K562 (cell line): ENCODE data around the gene FASTK. TPM values are rescaled to one million over a fixed set of nuclear protein-coding genes. Genes with fewer than 3 reads are reported as not detected.

Experiments
- ATAC-seq: fragments of 200-7000 bp; cut with Tn5 transposase; 3 replicates; pipeline ENCODE4 v1.9.1; 2020; ENCODE audit warnings: moderate library complexity
- BruUV-seq: library from RNA; stranded (reverse); fragments of 400-500 nt; replicated peaks from 2 replicates; lab custom pipeline; 2021; lab: Mats Ljungman, UMichigan
- CTCF ChIA-PET: fragments of 300-600 bp; formaldehyde crosslinking; extraction: SDS; loops from one replicate; lab custom pipeline; 2021; ENCODE audit warnings: low intra/inter-chr PET ratio; lab: Yijun Ruan, JAX
- POLR2A ChIA-PET: fragments of 300-600, 350-650 bp; sonication (Branson Sonifier 250); formaldehyde crosslinking; extraction: SDS; loops from one replicate; lab custom pipeline; 2021; ENCODE audit warnings: antibody characterized with exemption, inconsistent platforms; lab: Yijun Ruan, JAX
- DNase-seq, 4 experiments: peaks; one replicate each; pipeline versions ENCODE4 v3.0.0 to v3.0.0-alpha.2; 2011 to 2018; ENCODE audit warnings: low spot score in 3 of 4, mixed read lengths in 3 of 4; ENCODE audit errors: extremely low read depth in 1 of 4
- FAIRE-seq: peaks from 2 replicates; lab custom pipeline; 2011; peaks lifted over from hg19 to GRCh38; lab: Jason Lieb, UNC
- H2AFZ ChIP-seq: 2 replicates; pipeline ENCODE4 v1.6.0; 2011; ENCODE audit warnings: low read depth, low read length, control low read depth, inconsistent platforms
- H3K27ac ChIP-seq: fragments of 200-600 bp; 3 replicates; pipeline ENCODE4 v1.8.0; 2011; ENCODE audit warnings: low read depth, mild to moderate bottlenecking, control low read depth, inconsistent platforms, low read length, moderate library complexity, mixed read lengths; ENCODE audit errors: extremely low read depth
- H3K27me3 ChIP-seq, 2 experiments: fragments of 300-600 bp in 1 of 2; 2 replicates in 1 of 2; 3 replicates in 1 of 2; pipeline versions ENCODE4 v1.6.0 to v1.8.0; 2011; ENCODE audit warnings: inconsistent platforms in 2 of 2, low read length in 2 of 2, mild to moderate bottlenecking in 1 of 2, mixed read lengths in 1 of 2, moderate library complexity in 1 of 2; ENCODE audit not compliant: control insufficient read depth in 2 of 2, insufficient read depth in 2 of 2
- H3K36me3 ChIP-seq: fragments of 300-600 bp; 3 replicates; pipeline ENCODE4 v1.8.0; 2011; ENCODE audit warnings: mild to moderate bottlenecking, low read length, inconsistent platforms; ENCODE audit not compliant: control insufficient read depth, insufficient read depth
- H3K4me1 ChIP-seq, 2 experiments: fragments of 200-600 bp in 1 of 2; replicated peaks in 1 of 2; 2 replicates in 1 of 2; 3 replicates in 1 of 2; pipeline versions ENCODE4 v1.5.1 to v1.8.0; 2011; ENCODE audit warnings: inconsistent platforms in 2 of 2, low read length in 2 of 2, mild to moderate bottlenecking in 1 of 2, mixed read lengths in 1 of 2, moderate library complexity in 1 of 2; ENCODE audit not compliant: control insufficient read depth in 2 of 2, insufficient read depth in 2 of 2
- H3K4me2 ChIP-seq: 2 replicates; pipeline ENCODE4 v1.6.1; 2011; ENCODE audit warnings: low read length, control low read depth, inconsistent platforms, mixed read lengths; ENCODE audit not compliant: insufficient read depth
- H3K4me3 ChIP-seq: fragments of 200-600 bp; sonication (generic), shearing (Covaris generic); 2 replicates; pipeline ENCODE4 v1.5.1; 2016; ENCODE audit warnings: control low read depth, inconsistent platforms
- H3K79me2 ChIP-seq: fragments of 200-600 bp; 3 replicates; pipeline ENCODE4 v1.8.0; 2011; ENCODE audit warnings: low read length, inconsistent platforms; ENCODE audit not compliant: control insufficient read depth, insufficient read depth
- H3K9ac ChIP-seq, 2 experiments: 2 replicates each; pipeline versions ENCODE4 v1.6.0 to v1.6.1; 2011; ENCODE audit warnings: low read depth in 2 of 2, low read length in 2 of 2, control low read depth in 1 of 2, inconsistent platforms in 1 of 2, mild to moderate bottlenecking in 1 of 2, mixed read lengths in 1 of 2; ENCODE audit not compliant: insufficient read depth in 1 of 2
- H3K9me1 ChIP-seq: one replicate; pipeline ENCODE4 v1.6.0; 2011; ENCODE audit warnings: inconsistent platforms, mild to moderate bottlenecking, low read length, moderate library complexity; ENCODE audit not compliant: control insufficient read depth, insufficient read depth
- H3K9me3 ChIP-seq: replicated peaks from 2 replicates; pipeline ENCODE4 v1.5.1; 2011; ENCODE audit warnings: low read depth, low read length, inconsistent platforms; ENCODE audit not compliant: control insufficient read depth, insufficient read depth
- H4K20me1 ChIP-seq: replicated peaks from 2 replicates; pipeline ENCODE4 v1.6.1; 2011; ENCODE audit warnings: low read length, inconsistent platforms, mixed read lengths; ENCODE audit not compliant: control insufficient read depth, insufficient read depth
- KHSRP ChIP-seq: fragments of 450-650 bp; IDR thresholded peaks from 2 replicates; pipeline ENCODE4 v1.6.1; 2017
- SMARCB1 ChIP-seq: IDR thresholded peaks from 2 replicates; pipeline ENCODE4 v1.6.1; 2011; ENCODE audit warnings: improper control_type of control experiment, low read depth; ENCODE audit not compliant: insufficient read length
- ZNF197 ChIP-seq: fragments of 200-800 bp; sonication (Bioruptor generic); IDR thresholded peaks from 2 replicates; pipeline ENCODE4 v1.6.1; 2016; ENCODE audit warnings: low read depth, missing genetic modification characterization, missing compliant biosample characterization
- WGBS: fragments of 100-300 bp; shearing (Covaris generic); methylation state at CpG from one replicate; pipeline ENCODE4 v1.1.6; 2016; ENCODE audit warnings: low coverage, mixed read lengths; ENCODE audit not compliant: insufficient coverage; ENCODE audit errors: missing lambda C conversion rate; 5-methylcytosine and 5-hydroxymethylcytosine counted together
- in situ Hi-C: fragments of 300-500 bp; cut with MboI; formaldehyde crosslinking; loops from 4 replicates; pipeline ENCODE4 v1.15.0; 2018; ENCODE audit warnings: inconsistent platforms, mixed read lengths
- intact Hi-C: fragments of 100-400 bp; cut with micrococcal nuclease; formaldehyde crosslinking; loops from 2 replicates; pipeline ENCODE4 v1.14.2; 2022
- polyA plus RNA-seq, 8 experiments: library from polyadenylated mRNA; depleted of rRNA in 4 of 8; stranded (reverse) in 5 of 8; unstranded in 3 of 8; fragments of >200 nt; fragmentation: Nextera tagmentation in 2 of 8; fragmentation: Illumina TruSeq in 1 of 8; extraction: Ambion mirVana in 2 of 8; extraction: Trizol in 1 of 8; gene quantifications; 2 replicates each; pipeline versions ENCODE4 v1.2.1 to v1.2.3, GENCODE V29; 2011 to 2014; ENCODE audit warnings: inconsistent platforms in 1 of 8, missing spikeins in 1 of 8
- total RNA-seq, 7 experiments: library from RNA; depleted of rRNA in 6 of 7; stranded (reverse); fragments of >200 nt in 6 of 7; fragmentation: Illumina TruSeq in 2 of 7; extraction: Trizol in 2 of 7; gene quantifications; 2 replicates each; pipeline versions ENCODE4 v1.2.1 to v1.2.3, GENCODE V29; 2011 to 2021; ENCODE audit warnings: low replicate concordance in 1 of 7
- TF ChIP-seq, protein P1 (sequence below), 2 experiments: IDR thresholded peaks; 2 replicates each; pipeline ENCODE4 v1.6.1; 2012; ENCODE audit warnings: improper control_type of control experiment in 2 of 2, low read depth in 2 of 2, low read length in 2 of 2, borderline replicate concordance in 1 of 2

FASTK gene
- total and polyA plus RNA-seq, 9 of the 15 experiments (the other 6 are each of a cell fraction or from before 2014, with no cell fraction given): 0.51 to 150 (median 48.2) TPM

DNA sequence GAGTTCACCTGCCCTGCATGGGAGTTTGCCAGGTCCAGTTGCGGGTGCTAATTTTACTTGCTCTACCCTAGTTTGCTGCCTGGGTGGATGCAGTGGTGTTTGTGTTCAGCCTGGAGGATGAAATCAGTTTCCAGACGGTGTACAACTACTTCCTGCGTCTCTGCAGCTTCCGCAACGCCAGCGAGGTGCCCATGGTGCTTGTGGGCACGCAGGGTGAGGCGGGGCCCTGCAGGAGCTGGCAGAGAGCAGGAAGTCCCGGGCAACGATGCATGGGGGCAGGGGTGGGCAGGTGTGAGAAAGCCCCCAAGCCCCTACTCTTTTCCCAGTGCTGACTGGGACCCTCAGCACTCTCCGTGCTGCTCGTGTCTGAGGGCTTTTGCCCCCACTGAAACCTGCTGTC lies 37.0 kb upstream of the FASTK start:
- no peak overlapping the region for H3K27ac ChIP-seq
- 96% methylated on average over 12 of the region's 12 CpGs for WGBS
- no TSS peak for BruUV-seq
- in situ Hi-C loops (no loop called here), intact Hi-C loops (no loop called here)
- H3K9ac ChIP-seq: no peak overlapping the region
- TF ChIP-seq KHSRP (no peak), ZNF197 (no peak), SMARCB1 (no peak)
- TF ChIP-seq, protein P1, sequence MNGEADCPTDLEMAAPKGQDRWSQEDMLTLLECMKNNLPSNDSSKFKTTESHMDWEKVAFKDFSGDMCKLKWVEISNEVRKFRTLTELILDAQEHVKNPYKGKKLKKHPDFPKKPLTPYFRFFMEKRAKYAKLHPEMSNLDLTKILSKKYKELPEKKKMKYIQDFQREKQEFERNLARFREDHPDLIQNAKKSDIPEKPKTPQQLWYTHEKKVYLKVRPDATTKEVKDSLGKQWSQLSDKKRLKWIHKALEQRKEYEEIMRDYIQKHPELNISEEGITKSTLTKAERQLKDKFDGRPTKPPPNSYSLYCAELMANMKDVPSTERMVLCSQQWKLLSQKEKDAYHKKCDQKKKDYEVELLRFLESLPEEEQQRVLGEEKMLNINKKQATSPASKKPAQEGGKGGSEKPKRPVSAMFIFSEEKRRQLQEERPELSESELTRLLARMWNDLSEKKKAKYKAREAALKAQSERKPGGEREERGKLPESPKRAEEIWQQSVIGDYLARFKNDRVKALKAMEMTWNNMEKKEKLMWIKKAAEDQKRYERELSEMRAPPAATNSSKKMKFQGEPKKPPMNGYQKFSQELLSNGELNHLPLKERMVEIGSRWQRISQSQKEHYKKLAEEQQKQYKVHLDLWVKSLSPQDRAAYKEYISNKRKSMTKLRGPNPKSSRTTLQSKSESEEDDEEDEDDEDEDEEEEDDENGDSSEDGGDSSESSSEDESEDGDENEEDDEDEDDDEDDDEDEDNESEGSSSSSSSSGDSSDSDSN (IDR thresholded peaks at IDR 0.05; ENCODE audit: borderline replicate concordance in 1 of 2, low read depth in 2 of 2, low read length in 2 of 2): no peak
- ATAC-seq (no peak), DNase-seq (no peak), FAIRE-seq (no peak)
- CTCF ChIA-PET: no interaction called here
- peaks cover 33% of the 10 kb centered on the region for H3K79me2 ChIP-seq
- POLR2A ChIA-PET: interaction anchor here (0.6 to 1.2 kb wide), 3 partner anchors 19 to 66 kb away, joined by 3 to 5 read pairs (median 3); no protein-coding TSS in a partner anchor
- H3K9me3 ChIP-seq: no peaks in the 10 kb centered on the region
- no peak overlapping the region for H3K4me2 ChIP-seq
- no peaks in the 10 kb centered on the region for H3K27me3 ChIP-seq
- H3K4me3 ChIP-seq: no peak overlapping the region
- H3K36me3 ChIP-seq: peaks cover 88% of the 10 kb centered on the region; the same call in 2 of the 3 replicates
- H4K20me1 ChIP-seq: peaks cover 39% of the 10 kb centered on the region
- no peak overlapping the region for H2AFZ ChIP-seq
- H3K4me1 ChIP-seq: peaks cover 15 to 59% of the 10 kb centered on the region in 2 experiments
- peaks cover 13% of the 10 kb centered on the region for H3K9me1 ChIP-seq
